Lower leg skin (tissue), 3 donors: ENCODE data around the gene INPP5F.

Experiments
- POLR2A ChIP-seq, 2 donors: fragments of 450-650 bp; IDR thresholded peaks; one replicate each; pipeline ENCODE4 v1.6.1; 2016 to 2017; ENCODE audit warnings: antibody characterized with exemption in 2 of 2, mild to moderate bottlenecking in 1 of 2, moderate library complexity in 1 of 2
- TF ChIP-seq, protein P1 (sequence below), 3 donors: fragments of 450-650 bp; IDR thresholded peaks; one replicate each; pipeline ENCODE4 v1.5.1; 2016; ENCODE audit warnings: antibody characterized with exemption in 3 of 3, mild to moderate bottlenecking in 3 of 3, moderate library complexity in 2 of 3

GRCh38 chr10:119755446-119755845 is 29.6 kb downstream of the INPP5F start:
- TF ChIP-seq, protein P1, sequence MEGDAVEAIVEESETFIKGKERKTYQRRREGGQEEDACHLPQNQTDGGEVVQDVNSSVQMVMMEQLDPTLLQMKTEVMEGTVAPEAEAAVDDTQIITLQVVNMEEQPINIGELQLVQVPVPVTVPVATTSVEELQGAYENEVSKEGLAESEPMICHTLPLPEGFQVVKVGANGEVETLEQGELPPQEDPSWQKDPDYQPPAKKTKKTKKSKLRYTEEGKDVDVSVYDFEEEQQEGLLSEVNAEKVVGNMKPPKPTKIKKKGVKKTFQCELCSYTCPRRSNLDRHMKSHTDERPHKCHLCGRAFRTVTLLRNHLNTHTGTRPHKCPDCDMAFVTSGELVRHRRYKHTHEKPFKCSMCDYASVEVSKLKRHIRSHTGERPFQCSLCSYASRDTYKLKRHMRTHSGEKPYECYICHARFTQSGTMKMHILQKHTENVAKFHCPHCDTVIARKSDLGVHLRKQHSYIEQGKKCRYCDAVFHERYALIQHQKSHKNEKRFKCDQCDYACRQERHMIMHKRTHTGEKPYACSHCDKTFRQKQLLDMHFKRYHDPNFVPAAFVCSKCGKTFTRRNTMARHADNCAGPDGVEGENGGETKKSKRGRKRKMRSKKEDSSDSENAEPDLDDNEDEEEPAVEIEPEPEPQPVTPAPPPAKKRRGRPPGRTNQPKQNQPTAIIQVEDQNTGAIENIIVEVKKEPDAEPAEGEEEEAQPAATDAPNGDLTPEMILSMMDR (IDR thresholded peaks at IDR 0.05) = no peak
- TF ChIP-seq POLR2A (IDR thresholded peaks at IDR 0.05) = no peak
